Heart left ventricle (tissue), 16 donors: ENCODE data around the gene SMARCD3. TPM values are rescaled to one million over a fixed set of nuclear protein-coding genes. Genes with fewer than 3 reads are reported as not detected.

Experiments used
- ATAC-seq, 4 donors: fragments of 200-7000 bp; cut with Tn5 transposase; one replicate each; pipeline ENCODE4 v1.9.1; 2020 to 2022; ENCODE audit warnings: moderate library complexity in 4 of 4, mild to moderate bottlenecking in 3 of 4, moderate number of reproducible peaks in 1 of 4
- DNase-seq, 5 donors: peaks; one replicate each; pipeline ENCODE4 v3.0.0-alpha.2; 2020
- H3K27ac ChIP-seq, 12 donors: fragments of 200-600 bp; sonication (generic) in 4 of 12; one replicate each; pipeline versions ENCODE4 v1.5.0 to v1.8.0; 2016 to 2022; ENCODE audit warnings: mild to moderate bottlenecking in 2 of 12
- H3K27me3 ChIP-seq, 9 donors: fragments of 200-600 bp; sonication (generic) in 2 of 9; one replicate each; pipeline versions ENCODE4 v1.5.1 to v1.8.0; 2016 to 2022; ENCODE audit warnings: mild to moderate bottlenecking in 3 of 9
- H3K36me3 ChIP-seq, 9 donors: fragments of 200-600 bp; sonication (generic) in 2 of 9; one replicate each; pipeline versions ENCODE4 v1.5.0 to v1.8.0; 2018 to 2022; ENCODE audit warnings: mild to moderate bottlenecking in 2 of 9
- H3K4me1 ChIP-seq, 12 donors: fragments of 200-600 bp; sonication (generic) in 4 of 12; one replicate each; pipeline versions ENCODE4 v1.5.0 to v1.8.0; 2016 to 2022; ENCODE audit warnings: mild to moderate bottlenecking in 3 of 12
- H3K4me3 ChIP-seq, 12 donors: fragments of 200-600 bp; sonication (generic) in 4 of 12; one replicate each; pipeline versions ENCODE4 v1.5.0 to v1.8.0; 2017 to 2022; ENCODE audit warnings: mild to moderate bottlenecking in 9 of 12, moderate library complexity in 4 of 12
- H3K9me3 ChIP-seq, 12 donors: fragments of 200-600 bp; sonication (generic) in 4 of 12; one replicate each; pipeline versions ENCODE4 v1.5.0 to v1.8.0; 2016 to 2022; ENCODE audit warnings: mild to moderate bottlenecking in 1 of 12
- CTCF ChIP-seq, 12 donors: fragments of 200-600 bp; sonication (generic) in 4 of 12; IDR thresholded peaks; one replicate each; pipeline versions ENCODE4 v1.5.0 to v1.8.0; 2018 to 2022; ENCODE audit warnings: antibody characterized with exemption in 12 of 12, mild to moderate bottlenecking in 5 of 12
- POLR2A ChIP-seq, 2 donors: fragments of 450-650 bp; IDR thresholded peaks; one replicate each; pipeline ENCODE4 v1.6.1; 2017; ENCODE audit warnings: antibody characterized with exemption in 2 of 2, mild to moderate bottlenecking in 2 of 2, moderate library complexity in 2 of 2
- WGBS, 4 donors: extraction: QIAGEN DNeasy Blood & Tissue Kit in 2 of 4; methylation state at CpG; one replicate each; pipeline versions ENCODE4 v1.1.5 to v1.1.7; 2013 to 2018; 5-methylcytosine and 5-hydroxymethylcytosine counted together
- intact Hi-C, 10 donors: fragments of 100-400 bp; cut with DNase I; formaldehyde crosslinking; loops; one replicate each; pipeline versions ENCODE4 v1.11.1 to v1.14.2; 2022
- polyA plus RNA-seq, 2 donors: library from polyadenylated mRNA; stranded (reverse); fragments of 200-250 nt; gene quantifications; one replicate each; pipeline ENCODE4 v1.2.3, GENCODE V29; 2013
- total RNA-seq, 9 donors: library from RNA; depleted of rRNA in 2 of 9; stranded (reverse); fragments of >200 nt in 2 of 9; fragmentation: NEBNext Ultra II Directional in 3 of 9; extraction: Animal tissue kit (Norgen Biotek cat#: 25700) in 3 of 9; gene quantifications; one replicate each; pipeline versions ENCODE4 v1.1.0 to v1.2.4, GENCODE V29; 2016 to 2023
- donor health status: ischemic (EF 13 %, LVEDD 7.1; RV severe dilation, severe dysfunction).
- donor health status: healthy with polysubstance abuse.
- donor health status: DM: no; HTN: yes; CAD: no.
- donor health status: DM: no; HTN: no; CAD: no.
- donor health status: ischemic (EF 25% LVEDD 6.9; RV normal size, moderate dysfunction).
- donor health status: ischemic (EF 25% LVEDD 5.7; RV mildly dilated, moderate dysfunction).
- donor health status: healthy.
- donor health status: DM: yes; HTN: yes; CAD: no.
- donor health status: ischemic (EF 35%, LVEDD 5.7; RV mildly dilated, moderate dysfunction).
- donor health status: nonischemic (EF 11% LVEDD 7.7; RV severe dilation, severe dysfunction).
- donor health status: DM: yes; HTN: yes; CAD: no.
- donor health status: PGD.
- donor health status: ischemic (EF 29% LVEDD 5.4; RV normal size, mild dysfunction).
- donor health status: nonischemic (EF 23%, LVEDD 6.1; RV moderate dilation, normal function).

Gene SMARCD3
- total and polyA plus RNA-seq, 11 donors = 59.7 to 108 (median 92.2) TPM

DNA sequence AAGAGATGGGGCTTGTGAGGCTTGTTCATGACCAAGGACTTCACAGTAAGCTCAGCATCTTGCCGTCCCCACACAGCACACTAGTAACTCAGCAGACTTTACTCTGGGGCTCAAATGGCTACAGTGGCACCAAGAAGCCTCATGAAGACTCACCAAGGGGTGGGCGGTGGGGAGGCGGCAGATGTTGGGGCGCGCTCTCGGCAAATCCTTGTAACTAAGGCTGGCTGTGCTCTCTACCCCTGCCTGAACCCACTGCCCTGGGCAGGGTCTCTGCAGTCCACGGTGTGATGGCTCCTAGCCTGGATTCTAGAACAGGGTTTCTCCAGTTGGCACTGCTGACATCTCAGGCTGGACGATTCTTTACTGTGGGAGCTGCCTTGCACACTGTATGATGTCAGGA is 12.4 kb upstream of the SMARCD3 start:
- ATAC-seq (no peak), DNase-seq (peak in 1 of 5 donors; percentile 40)
- peaks cover 0 to 24% (median 0%) of the 10 kb centered on the region in 9 donors for H3K27me3 ChIP-seq
- WGBS, 4 donors = 67 to 92% (median 81%) methylated on average over 3 to 8 of the region's 8 CpGs
- H3K9me3 ChIP-seq = no peaks in the 10 kb centered on the region
- TF ChIP-seq CTCF (IDR thresholded peaks at IDR 0.05) (no peak), POLR2A (IDR thresholded peaks at IDR 0.05) (no peak)
- peaks cover 0 to 16% (median 3%) of the 10 kb centered on the region in 12 donors for H3K4me1 ChIP-seq
- H3K36me3 ChIP-seq = no peaks in the 10 kb centered on the region
- intact Hi-C loops = no loop called here
- no peak overlapping the region for H3K27ac ChIP-seq
- H3K4me3 ChIP-seq = no peak overlapping the region

DNA sequence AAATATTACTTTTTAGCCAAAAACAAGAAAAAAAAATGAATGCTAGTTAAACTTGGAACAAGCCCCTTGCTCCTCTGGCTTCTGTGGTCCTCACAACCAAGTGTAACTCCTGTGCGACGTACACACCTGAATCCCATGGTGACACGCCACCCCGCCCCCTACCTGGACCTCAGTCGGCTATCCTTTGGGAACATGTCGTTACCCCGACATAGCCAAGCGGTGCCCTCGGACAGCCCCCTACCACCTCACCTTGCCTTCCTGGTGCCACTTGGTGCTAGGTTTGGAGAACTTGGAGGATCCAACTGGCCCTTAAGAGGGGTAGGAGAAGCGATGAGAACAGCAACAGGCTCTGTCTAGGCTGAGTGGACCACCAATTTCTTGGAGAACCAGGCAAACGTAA is 12.0 kb upstream of the SMARCD3 start:
- H3K27ac ChIP-seq = no peak overlapping the region
- DNase-seq (no peak), ATAC-seq (no peak)
- peaks cover 0 to 24% (median 0%) of the 10 kb centered on the region in 9 donors for H3K27me3 ChIP-seq
- no peaks in the 10 kb centered on the region for H3K9me3 ChIP-seq
- H3K4me1 ChIP-seq = peaks cover 0 to 16% (median 3%) of the 10 kb centered on the region in 12 donors
- no peak overlapping the region for H3K4me3 ChIP-seq
- intact Hi-C loops = no loop called here
- WGBS, 4 donors = 88 to 92% (median 90%) methylated on average over 11 of the region's 11 CpGs
- TF ChIP-seq POLR2A (IDR thresholded peaks at IDR 0.05) (no peak), CTCF (IDR thresholded peaks at IDR 0.05) (no peak)
- no peaks in the 10 kb centered on the region for H3K36me3 ChIP-seq

- H3K4me3 ChIP-seq = no peak overlapping the region
- H3K36me3 ChIP-seq = no peaks in the 10 kb centered on the region
- WGBS, 4 donors = 88 to 93% (median 92%) methylated on average over 7 of the region's 7 CpGs
- H3K4me1 ChIP-seq = peaks cover 0 to 31% (median 9%) of the 10 kb centered on the region in 12 donors
- TF ChIP-seq CTCF (IDR thresholded peaks at IDR 0.05) (no peak), POLR2A (IDR thresholded peaks at IDR 0.05) (no peak)
- intact Hi-C loops = no loop called here
- H3K9me3 ChIP-seq = no peaks in the 10 kb centered on the region
- ATAC-seq = no peak
- H3K27me3 ChIP-seq = peaks cover 0 to 22% (median 0%) of the 10 kb centered on the region in 9 donors
- peak in 1 of 5 donors; percentile 43 for DNase-seq
- no peak overlapping the region for H3K27ac ChIP-seq
Observed at GRCh38 chr7:151257990-151258389, 9.5 kb upstream of the SMARCD3 start.

DNA sequence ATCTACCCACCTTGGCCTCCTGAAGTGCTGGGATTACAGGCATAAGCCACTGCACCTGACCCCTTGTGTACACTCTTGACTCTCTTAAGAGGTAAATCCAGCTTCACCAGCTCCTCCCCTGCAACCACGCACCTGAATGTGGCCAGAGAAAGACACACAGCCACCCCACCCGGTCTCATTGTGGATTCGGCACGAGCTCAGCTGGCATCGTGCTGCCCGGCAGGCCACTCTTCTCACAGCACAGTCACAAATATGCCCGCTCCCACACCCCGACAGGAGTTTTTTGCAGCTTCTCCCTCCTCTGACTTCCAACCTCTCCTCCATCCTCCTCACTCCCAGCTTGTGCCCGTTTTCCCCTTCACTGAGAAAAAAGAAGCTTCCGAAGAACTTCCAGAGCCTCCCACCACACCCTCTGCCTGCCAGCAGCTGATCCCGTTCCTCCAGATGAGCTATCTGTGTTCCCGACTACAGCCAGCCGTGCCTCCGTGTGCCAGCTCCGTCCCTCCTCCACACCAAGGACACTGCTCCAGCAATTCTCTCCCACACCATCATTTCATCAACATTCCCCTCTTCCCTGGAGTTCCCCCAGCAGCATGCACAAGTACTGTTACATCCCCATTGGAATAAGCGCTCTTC is 8.0 kb upstream of the SMARCD3 start:
- Histone ChIP-seq H3K36me3 (no peaks in the 10 kb centered on the region), H3K27ac (no peak overlapping the region), H3K27me3 (peaks cover 0 to 18% (median 0%) of the 10 kb centered on the region in 9 donors), H3K9me3 (no peaks in the 10 kb centered on the region), H3K4me3 (no peak overlapping the region), H3K4me1 (peaks cover 0 to 36% (median 9%) of the 10 kb centered on the region in 12 donors)
- intact Hi-C loops = no loop called here
- WGBS, 4 donors = 30 to 44% (median 39%) methylated on average over 16 of the region's 16 CpGs
- ATAC-seq (no peak), DNase-seq (peak in 1 of 5 donors; percentile 52)
- TF ChIP-seq CTCF (IDR thresholded peaks at IDR 0.05) = no peak
- TF ChIP-seq POLR2A (IDR thresholded peaks at IDR 0.05) = no peak
